ENCODE results near the gene TEKTIP1.
"Not testable (repeated sequence)": the region's sequence is repeated elsewhere in the genome, so short reads cannot be mapped to it uniquely, and the experiment has no call there.

TEKTIP1 gene

DNA sequence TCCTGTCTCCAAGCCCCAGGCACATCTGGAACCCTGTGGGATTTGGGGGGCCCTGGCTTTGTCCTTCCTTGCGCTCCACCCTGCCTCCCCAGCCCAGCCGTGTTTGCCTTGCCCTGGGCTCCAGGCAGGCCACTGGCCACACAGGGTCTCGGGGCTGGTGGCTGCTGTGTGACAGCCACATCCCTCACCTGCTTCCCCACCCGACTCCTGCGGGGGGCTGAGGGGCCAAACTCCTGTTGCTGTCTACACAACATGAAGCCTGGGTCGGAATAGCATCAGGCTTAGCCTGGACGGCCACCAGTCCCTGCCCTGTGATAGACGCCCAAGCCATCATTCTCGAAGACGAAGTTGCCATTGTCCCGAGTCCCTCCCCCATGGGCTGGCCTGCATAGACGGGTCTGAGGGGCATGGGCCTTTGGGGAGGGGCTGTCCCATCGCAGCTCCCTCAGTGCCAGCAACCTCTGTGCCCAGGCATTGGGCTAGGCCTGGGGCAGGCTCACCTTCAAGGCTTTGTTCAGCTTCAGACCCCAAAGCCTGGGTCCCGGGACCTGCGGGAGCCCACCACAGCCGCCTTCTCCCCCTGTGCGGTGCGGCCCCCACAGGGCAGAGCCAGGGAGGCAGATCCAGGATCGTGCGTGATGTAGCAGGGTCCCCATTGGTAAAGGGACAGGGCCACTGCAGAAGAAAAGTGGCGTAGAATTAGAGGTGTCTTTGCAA is 15.5 kb upstream of the TEKTIP1 start:
- DNase-seq (ENCODE audit: low spot score): no peak

DNA sequence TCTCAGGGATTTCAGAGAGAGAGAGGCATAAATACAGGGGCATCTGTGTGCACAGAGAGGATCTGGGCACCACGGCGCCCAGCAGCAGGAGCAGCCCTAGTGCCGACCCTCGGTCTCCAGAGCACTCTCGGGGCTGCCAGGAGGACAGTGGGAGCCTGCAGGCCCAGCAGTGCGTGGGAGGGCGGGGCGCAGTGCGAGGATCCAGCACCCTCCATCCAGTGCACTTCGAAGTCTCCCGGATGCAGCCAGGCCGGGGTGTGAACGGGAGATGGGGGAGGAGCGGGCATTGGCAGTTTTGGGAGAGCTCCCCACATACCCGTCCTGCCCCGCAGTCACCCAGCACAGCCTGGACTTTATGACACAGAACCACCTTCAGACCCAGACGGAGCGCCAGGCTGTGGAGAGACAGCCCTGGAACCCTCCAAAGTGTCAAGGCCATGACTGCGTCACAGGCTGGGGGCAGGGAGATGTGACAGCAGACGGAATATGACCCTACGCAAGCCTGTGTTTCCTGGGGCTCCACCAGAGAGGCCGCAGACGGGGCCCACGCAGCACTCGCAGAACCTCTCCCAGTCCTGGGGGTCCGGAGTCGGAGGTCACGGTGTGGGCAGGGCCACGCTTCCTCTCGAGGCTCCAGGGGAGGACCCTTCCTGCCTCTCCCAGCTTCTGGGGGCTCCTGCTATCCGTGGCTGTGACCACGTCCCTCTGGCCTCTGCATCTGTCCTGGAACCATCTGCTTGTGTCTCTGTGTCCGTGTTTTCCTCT is 14.7 kb upstream of the TEKTIP1 start:
- no peak for DNase-seq (ENCODE audit: low spot score)

- no peak for DNase-seq (ENCODE audit: low spot score)
Observed at GRCh38 chr19:3524904-3525451, 14.0 kb upstream of the TEKTIP1 start.

GRCh38 chr19:3526507-3527237 is 12.3 kb upstream of the TEKTIP1 start:
- no peak for DNase-seq (ENCODE audit: low spot score)

DNA sequence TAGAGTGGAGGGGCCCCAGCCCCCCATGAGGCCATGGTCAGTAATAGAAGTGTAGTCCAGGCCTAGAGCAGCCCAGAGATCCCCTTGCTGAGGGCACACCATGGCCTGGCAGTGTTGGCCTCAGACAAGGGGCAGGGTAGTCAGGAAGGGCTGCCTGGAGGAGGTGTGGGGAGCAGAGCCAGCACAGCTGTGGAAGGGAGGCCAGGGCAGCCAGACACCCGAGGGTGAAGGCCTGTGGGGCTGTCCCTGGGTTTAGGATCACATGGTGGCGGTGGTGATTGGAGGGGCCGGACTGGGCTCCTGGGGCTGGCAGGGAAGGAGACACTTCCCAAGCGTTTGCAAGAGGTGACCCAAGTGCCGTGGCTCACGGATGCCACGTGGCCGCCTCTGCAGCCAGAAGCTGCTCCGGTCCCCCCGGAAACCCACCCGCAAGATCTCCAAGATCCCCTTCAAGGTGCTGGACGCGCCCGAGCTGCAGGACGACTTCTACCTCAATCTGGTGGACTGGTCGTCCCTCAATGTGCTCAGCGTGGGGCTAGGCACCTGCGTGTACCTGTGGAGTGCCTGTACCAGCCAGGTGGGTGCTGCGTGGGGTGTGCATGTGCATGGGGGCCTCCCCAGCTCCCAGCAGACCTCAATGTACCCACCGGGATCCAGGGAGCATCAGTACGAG is 11.6 kb upstream of the TEKTIP1 start:
- DNase-seq (ENCODE audit: low spot score): no peak

DNA sequence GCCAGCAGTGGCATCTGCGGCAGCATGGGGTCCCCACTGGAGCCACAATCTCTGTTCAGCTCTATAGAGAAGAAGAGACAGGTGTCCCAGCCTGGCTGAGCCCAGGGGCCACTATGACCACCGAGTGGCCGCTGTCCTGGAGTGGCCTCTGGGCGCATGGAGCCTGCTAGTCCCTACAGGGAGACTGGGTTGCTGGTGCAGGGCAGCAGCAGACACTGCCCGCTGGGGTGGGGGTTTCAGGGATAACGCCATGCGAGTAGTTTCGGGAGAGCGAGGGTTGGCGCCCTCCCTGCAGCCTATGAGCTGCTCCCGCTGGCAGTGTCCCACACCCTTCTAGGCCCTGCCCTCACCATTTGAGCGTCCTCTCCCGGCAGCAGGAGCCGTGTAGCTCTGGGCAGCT is 10.9 kb upstream of the TEKTIP1 start:
- DNase-seq (ENCODE audit: low spot score): no peak

- DNase-seq (ENCODE audit: low spot score): no peak
Observed at GRCh38 chr19:3528539-3529211, 10.3 kb upstream of the TEKTIP1 start.

DNA sequence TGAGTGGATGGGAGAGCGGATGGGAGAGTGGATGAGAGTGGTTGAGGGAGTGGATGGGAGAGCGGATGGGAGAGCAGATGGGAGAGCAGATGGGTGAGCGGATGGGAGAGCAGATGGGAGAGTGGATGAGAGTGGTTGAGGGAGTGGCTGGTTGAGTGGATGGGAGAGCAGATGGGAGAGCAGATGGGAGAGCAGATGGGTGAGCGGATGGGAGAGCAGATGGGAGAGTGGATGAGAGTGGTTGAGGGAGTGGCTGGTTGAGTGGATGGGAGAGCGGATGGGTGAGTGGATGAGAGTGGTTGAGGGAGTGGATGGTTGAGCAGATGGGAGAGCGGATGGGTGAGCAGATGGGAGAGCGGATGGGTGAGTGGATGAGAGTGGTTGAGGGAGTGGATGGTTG is 9.7 kb upstream of the TEKTIP1 start:
- not testable (repeated sequence) for DNase-seq (ENCODE audit: low spot score)

DNA sequence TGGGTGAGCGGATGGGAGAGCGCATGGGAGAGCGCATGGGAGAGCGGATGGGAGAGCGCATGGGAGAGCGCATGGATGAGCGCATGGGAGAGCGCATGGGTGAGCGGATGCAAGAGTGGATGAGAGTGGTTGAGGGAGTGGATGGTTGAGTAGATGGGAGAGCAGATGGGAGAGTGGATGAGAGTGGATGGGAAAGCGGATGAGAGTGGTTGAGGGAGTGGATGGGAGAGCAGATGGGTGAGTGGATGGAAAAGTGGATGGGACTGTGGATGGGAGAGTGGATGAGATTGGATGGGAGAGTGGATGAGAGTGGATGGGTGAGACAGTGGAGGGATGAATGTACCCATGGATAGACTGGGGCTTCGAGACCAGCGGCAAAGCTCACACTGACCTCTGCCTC is 8.6 kb upstream of the TEKTIP1 start:
- DNase-seq (ENCODE audit: low spot score): no peak

GRCh38 chr19:3531716-3532115 is 7.3 kb upstream of the TEKTIP1 start:
- DNase-seq (ENCODE audit: low spot score): no peak

- no peak for DNase-seq (ENCODE audit: low spot score)
Observed at GRCh38 chr19:3532154-3532786, 6.7 kb upstream of the TEKTIP1 start.

DNA sequence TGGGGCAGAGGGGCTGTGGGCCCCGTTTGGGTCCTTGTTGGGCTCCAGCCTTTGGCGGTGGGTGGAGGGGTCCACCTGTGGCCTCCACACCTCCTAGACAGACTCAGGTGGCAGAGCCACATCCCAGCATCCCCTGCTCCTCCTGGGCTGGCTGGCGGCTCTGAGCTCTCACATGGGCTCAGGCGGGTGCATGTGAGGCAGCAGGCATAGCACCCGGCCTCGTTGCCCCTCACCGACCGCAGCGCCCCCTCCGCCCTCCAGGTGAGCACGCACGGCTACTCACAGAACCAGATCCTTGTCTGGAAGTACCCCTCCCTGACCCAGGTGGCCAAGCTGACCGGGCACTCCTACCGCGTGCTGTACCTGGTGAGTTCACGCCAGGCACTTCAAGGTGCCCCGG is 5.9 kb upstream of the TEKTIP1 start:
- no peak for DNase-seq (ENCODE audit: low spot score)

DNA sequence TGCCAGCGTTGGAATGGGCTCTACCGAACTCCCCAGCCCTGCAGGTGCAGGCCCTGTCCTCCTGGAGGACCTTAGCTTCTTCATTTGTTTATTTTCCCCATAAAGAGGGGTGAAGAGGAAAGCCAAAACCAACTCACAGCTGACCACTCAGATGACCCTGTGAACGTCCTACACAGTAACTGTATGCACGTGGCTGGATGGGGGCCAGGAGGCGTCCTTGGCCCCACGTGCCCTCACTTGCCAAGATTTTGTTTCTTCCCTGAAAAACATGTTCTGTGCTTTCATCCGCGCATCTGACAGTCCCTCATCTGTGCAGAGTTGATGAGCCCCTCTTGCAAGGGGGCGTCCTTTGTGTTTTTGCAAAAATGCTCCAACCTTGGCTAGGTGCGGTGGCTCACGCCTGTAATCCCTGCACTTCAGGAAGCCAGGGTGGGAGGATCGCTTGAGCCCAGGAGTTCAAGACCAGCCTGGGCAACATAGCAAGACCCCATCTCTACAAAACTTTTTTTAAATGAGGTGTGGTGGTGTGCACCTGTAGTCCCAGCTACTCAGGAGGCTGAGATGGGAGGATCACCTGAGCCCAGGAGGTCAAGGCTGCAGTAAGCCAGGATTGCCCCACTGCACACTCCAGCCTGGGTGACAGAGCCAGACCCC is 5.3 kb upstream of the TEKTIP1 start:
- DNase-seq (ENCODE audit: low spot score): no peak

GRCh38 chr19:3534375-3535234 is 4.4 kb upstream of the TEKTIP1 start:
- DNase-seq (ENCODE audit: low spot score): no peak

GRCh38 chr19:3535235-3535535 is 3.8 kb upstream of the TEKTIP1 start:
- no peak for DNase-seq (ENCODE audit: low spot score)

GRCh38 chr19:3535563-3535965 is 3.4 kb upstream of the TEKTIP1 start:
- no peak for DNase-seq (ENCODE audit: low spot score)

DNA sequence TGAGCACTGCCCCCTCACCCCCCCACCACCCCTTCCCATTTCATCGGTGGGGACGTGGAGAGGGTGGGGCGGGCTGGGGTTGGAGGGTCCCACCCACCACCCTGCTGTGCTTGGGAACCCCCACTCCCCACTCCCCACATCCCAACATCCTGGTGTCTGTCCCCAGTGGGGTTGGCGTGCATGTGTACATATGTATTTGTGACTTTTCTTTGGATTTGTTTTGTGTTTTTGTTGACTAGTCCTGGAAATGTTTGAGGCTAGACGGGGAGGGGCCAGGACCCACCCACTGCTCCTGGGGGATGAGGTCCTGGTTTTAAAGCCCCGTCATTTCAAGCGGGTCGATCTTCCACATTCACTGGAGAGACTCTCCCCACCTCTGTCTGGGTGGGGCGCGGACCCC is 3.0 kb upstream of the TEKTIP1 start:
- DNase-seq (ENCODE audit: low spot score): no peak

DNA sequence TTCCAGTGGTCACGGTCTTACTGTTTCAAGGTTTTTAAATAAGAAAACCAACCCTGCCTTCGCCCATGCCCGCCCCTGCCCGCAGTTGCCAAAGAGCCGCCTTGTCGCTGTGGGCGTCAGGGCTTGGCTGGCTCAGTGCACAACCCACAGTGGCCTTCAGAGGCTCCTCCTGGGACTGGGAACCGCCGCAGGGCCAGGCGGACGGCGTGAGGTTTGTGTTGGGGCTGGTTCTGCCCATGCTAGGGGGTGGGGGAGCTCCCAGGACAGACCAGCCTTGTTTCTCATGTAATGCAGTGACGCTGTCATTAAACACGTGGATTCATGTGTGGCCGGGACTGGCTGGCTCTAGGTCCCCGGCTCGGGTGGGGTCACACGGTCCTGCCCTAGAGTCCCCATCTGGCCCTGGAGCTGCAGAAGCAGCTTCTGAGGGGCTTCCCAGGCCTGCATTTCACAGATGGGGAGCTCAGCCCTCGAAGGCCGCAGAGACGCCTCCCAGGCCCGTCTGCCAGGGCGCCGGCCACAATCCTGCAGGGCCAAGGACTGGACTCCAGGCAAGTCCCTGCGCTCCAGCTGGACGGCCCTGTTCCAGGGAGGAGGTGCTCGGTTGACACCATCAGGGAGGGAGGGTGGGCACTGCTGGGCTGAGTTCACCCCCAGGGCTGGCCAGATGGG is 2.4 kb upstream of the TEKTIP1 start:
- peak; percentile 38 for DNase-seq (ENCODE audit: low spot score)

- DNase-seq (ENCODE audit: low spot score): no peak
Observed at GRCh38 chr19:3537101-3537437, 1.9 kb upstream of the TEKTIP1 start.
